SK-N-MC (cell line): ENCODE results near the gene ACOT13.
"Not testable (repeated sequence)": the region's sequence is repeated elsewhere in the genome, so short reads cannot be mapped to it uniquely, and the experiment has no call there.

Experiments used
- EZH2 ChIP-seq: fragments of 200-600 bp; sonication (generic); IDR thresholded peaks from one replicate; pipeline ENCODE4 v1.6.1; 2017; ENCODE audit warnings: antibody characterized with exemption
- POLR2AphosphoS5 ChIP-seq: IDR thresholded peaks from 2 replicates; pipeline ENCODE4 v1.6.1; 2012; ENCODE audit warnings: mild to moderate bottlenecking, low read depth, low read length, borderline replicate concordance

- not testable (repeated sequence) for TF ChIP-seq POLR2AphosphoS5, EZH2
These were observed 5.1 kb upstream of the ACOT13 start for GRCh38 chr6:24661759-24662158.
